H1 (cell line): ENCODE results near the gene NEURL2. TPM values are rescaled to one million over a fixed set of nuclear protein-coding genes. Genes with fewer than 3 reads are reported as not detected.

Source experiments
- CTCF ChIA-PET: fragments of 300-600 bp; sonication (Branson Sonifier 250); formaldehyde crosslinking; loops from one replicate; lab custom pipeline; 2021; ENCODE audit not compliant: partially characterized antibody; lab: Charles Lee
- POLR2A ChIA-PET: fragments of 300-600 bp; sonication (Branson Sonifier 250); formaldehyde crosslinking; loops from one replicate; lab custom pipeline; 2021; ENCODE audit warnings: inconsistent platforms; ENCODE audit not compliant: partially characterized antibody; lab: Charles Lee
- DNase-seq, 2 experiments: peaks; one replicate each; pipeline versions ENCODE4 v3.0.0 to v3.0.0-alpha.2; 2010 to 2022; ENCODE audit warnings: low spot score in 2 of 2, low read depth in 1 of 2, mixed read lengths in 1 of 2
- FAIRE-seq: peaks from 2 replicates; lab custom pipeline; 2011; peaks lifted over from hg19 to GRCh38; lab: Jason Lieb, UNC
- H2AFZ ChIP-seq: 2 replicates; pipeline ENCODE4 v1.8.1; 2012; ENCODE audit warnings: low read length, inconsistent platforms
- H2AK5ac ChIP-seq: 2 replicates; pipeline ENCODE4 v1.6.1; 2013; ENCODE audit warnings: low read depth, low read length
- H2BK120ac ChIP-seq: replicated peaks from 2 replicates; pipeline ENCODE3; 2013; ENCODE audit warnings: low read depth, low read length, inconsistent platforms
- H2BK12ac ChIP-seq: 2 replicates; pipeline ENCODE4 v1.6.1; 2013; ENCODE audit warnings: low read depth, low read length
- H2BK15ac ChIP-seq: 2 replicates; pipeline ENCODE4 v1.6.1; 2013; ENCODE audit warnings: low read length
- H2BK20ac ChIP-seq: 2 replicates; pipeline ENCODE4 v1.6.1; 2013; ENCODE audit warnings: low read length
- H2BK5ac ChIP-seq: 2 replicates; pipeline ENCODE4 v1.6.1; 2013; ENCODE audit warnings: low read depth, low read length
- H3K14ac ChIP-seq: 2 replicates; pipeline ENCODE4 v1.6.1; 2013; ENCODE audit warnings: inconsistent platforms; ENCODE audit not compliant: insufficient read length
- H3K18ac ChIP-seq: 2 replicates; pipeline ENCODE4 v1.6.1; 2013; ENCODE audit warnings: low read length; ENCODE audit errors: extremely low read depth
- H3K23ac ChIP-seq: 2 replicates; pipeline ENCODE4 v1.6.1; 2013; ENCODE audit warnings: inconsistent platforms; ENCODE audit not compliant: insufficient read length
- H3K23me2 ChIP-seq: 2 replicates; pipeline ENCODE4 v1.6.1; 2013; ENCODE audit warnings: low read depth, low read length
- H3K27ac ChIP-seq: 2 replicates; pipeline ENCODE4 v1.6.1; 2011; ENCODE audit warnings: low read depth, low read length, inconsistent platforms
- H3K27me3 ChIP-seq, 4 experiments: replicated peaks in 1 of 4; 1 replicate in 1 of 4; 2 replicates in 3 of 4; pipeline versions ENCODE4 v1.6.1 to v1.8.1; 2011 to 2013; ENCODE audit warnings: low read length in 3 of 4, mild to moderate bottlenecking in 3 of 4, inconsistent platforms in 2 of 4, mixed read lengths in 2 of 4, moderate library complexity in 1 of 4; ENCODE audit not compliant: control insufficient read depth in 3 of 4, insufficient read depth in 3 of 4; ENCODE audit errors: extremely low read depth in 1 of 4
- H3K36me3 ChIP-seq, 4 experiments: 2 replicates each; pipeline versions ENCODE4 v1.6.1 to v1.8.1; 2011 to 2013; ENCODE audit warnings: mild to moderate bottlenecking in 4 of 4, low read length in 3 of 4, moderate library complexity in 2 of 4, control low read depth in 1 of 4, inconsistent platforms in 1 of 4; ENCODE audit not compliant: insufficient read depth in 4 of 4, control insufficient read depth in 2 of 4
- H3K4ac ChIP-seq: replicated peaks from 2 replicates; pipeline ENCODE3; 2013; ENCODE audit warnings: low read length, low read depth, mixed read lengths, inconsistent platforms; ENCODE audit not compliant: insufficient read length
- H3K4me1 ChIP-seq, 4 experiments: replicated peaks in 1 of 4; 1 replicate in 1 of 4; 2 replicates in 3 of 4; pipeline versions ENCODE4 v1.6.1 to v1.8.1; 2011 to 2013; ENCODE audit warnings: low read length in 3 of 4, inconsistent platforms in 2 of 4, mixed read lengths in 1 of 4; ENCODE audit not compliant: insufficient read depth in 4 of 4, control insufficient read depth in 3 of 4
- H3K4me2 ChIP-seq, 2 experiments: 2 replicates each; pipeline versions ENCODE4 v1.6.1 to v1.8.1; 2011 to 2013; ENCODE audit warnings: low read depth in 2 of 2, low read length in 2 of 2, control low read depth in 1 of 2, inconsistent platforms in 1 of 2, mild to moderate bottlenecking in 1 of 2; ENCODE audit not compliant: insufficient read depth in 1 of 2
- H3K4me3 ChIP-seq, 4 experiments: fragments of 200-600, 300-600 bp in 1 of 4; sonication (generic), shearing (Covaris generic), sonication (Bioruptor Twin) in 1 of 4; 2 replicates each; pipeline versions ENCODE4 v1.5.1 to v1.8.1; 2011 to 2016; ENCODE audit warnings: low read length in 4 of 4, low read depth in 3 of 4, control low read depth in 2 of 4, inconsistent platforms in 2 of 4, mild to moderate bottlenecking in 2 of 4, mixed read lengths in 1 of 4, moderate library complexity in 1 of 4; ENCODE audit not compliant: insufficient read depth in 2 of 4; ENCODE audit errors: extremely low read depth in 1 of 4
- H3K56ac ChIP-seq: replicated peaks from 2 replicates; pipeline ENCODE3; 2013; ENCODE audit warnings: low read depth, mild to moderate bottlenecking, mixed read lengths, low read length, inconsistent platforms; ENCODE audit not compliant: insufficient read length
- H3K79me1 ChIP-seq: 2 replicates; pipeline ENCODE4 v1.6.1; 2013; ENCODE audit warnings: low read depth, low read length, control low read depth
- H3K79me2 ChIP-seq, 2 experiments: 2 replicates each; pipeline versions ENCODE4 v1.6.1 to v1.8.1; 2012 to 2013; ENCODE audit warnings: low read length in 2 of 2, mild to moderate bottlenecking in 2 of 2, inconsistent platforms in 1 of 2; ENCODE audit not compliant: insufficient read depth in 2 of 2, control insufficient read depth in 1 of 2
- H3K9ac ChIP-seq, 4 experiments: replicated peaks in 1 of 4; 1 replicate in 1 of 4; 2 replicates in 3 of 4; pipeline versions ENCODE4 v1.6.1 to v1.8.1; 2011 to 2013; ENCODE audit warnings: low read depth in 3 of 4, low read length in 3 of 4, control low read depth in 2 of 4, mild to moderate bottlenecking in 2 of 4, moderate library complexity in 2 of 4, inconsistent platforms in 1 of 4; ENCODE audit errors: extremely low read depth in 1 of 4
- H3K9me3 ChIP-seq, 2 experiments: 2 replicates each; pipeline versions ENCODE4 v1.6.1 to v1.8.1; 2012 to 2013; ENCODE audit warnings: mild to moderate bottlenecking in 2 of 2, moderate library complexity in 2 of 2, control low read depth in 1 of 2, inconsistent platforms in 1 of 2, low read depth in 1 of 2, low read length in 1 of 2, mixed read lengths in 1 of 2; ENCODE audit not compliant: insufficient read depth in 2 of 2
- H4K20me1 ChIP-seq, 2 experiments: replicated peaks in 1 of 2; 2 replicates each; pipeline versions ENCODE3 to v1.8.1; 2011 to 2013; ENCODE audit warnings: inconsistent platforms in 2 of 2, low read length in 2 of 2, mild to moderate bottlenecking in 1 of 2; ENCODE audit not compliant: insufficient read depth in 2 of 2, control insufficient read depth in 1 of 2
- H4K5ac ChIP-seq: 2 replicates; pipeline ENCODE4 v1.6.1; 2013; ENCODE audit warnings: low read length, low read depth, mixed read lengths, inconsistent platforms; ENCODE audit not compliant: insufficient read length
- H4K8ac ChIP-seq: 2 replicates; pipeline ENCODE4 v1.8.0; 2013; ENCODE audit warnings: mild to moderate bottlenecking, moderate library complexity, low read length, inconsistent platforms; ENCODE audit not compliant: insufficient read depth; ENCODE audit errors: extremely low read depth
- H4K91ac ChIP-seq: replicated peaks from 2 replicates; pipeline ENCODE3; 2013; ENCODE audit warnings: low read length, mixed read lengths, inconsistent platforms; ENCODE audit not compliant: insufficient read length
- ATF2 ChIP-seq: IDR thresholded peaks from 2 replicates; pipeline ENCODE4 v1.6.1; 2012; ENCODE audit warnings: low read length, inconsistent platforms
- CBX8 ChIP-seq: fragments of 300-800, 300-1000 bp; sonication (generic); IDR thresholded peaks from 2 replicates; pipeline ENCODE4 v1.7.1; 2016; ENCODE audit warnings: low read depth, low read length, borderline replicate concordance
- MAFK ChIP-seq: IDR thresholded peaks from 2 replicates; pipeline ENCODE4 v1.6.1; 2012; ENCODE audit warnings: low read depth, mild to moderate bottlenecking, improper control_type of control experiment, low read length
- PHF8 ChIP-seq: fragments of 200-600 bp; sonication (generic); conservative IDR thresholded peaks from 2 replicates; pipeline ENCODE4 v1.7.1; 2012; ENCODE audit warnings: low read depth, mild to moderate bottlenecking, inconsistent platforms, low read length, moderate library complexity
- SRF ChIP-seq: IDR thresholded peaks from 2 replicates; pipeline ENCODE4 v1.6.1; 2011; ENCODE audit warnings: mild to moderate bottlenecking, low read depth, low read length, moderate library complexity
- YY1 ChIP-seq: IDR thresholded peaks from 2 replicates; pipeline ENCODE4 v1.6.1; 2011; ENCODE audit warnings: low read depth, mild to moderate bottlenecking, low read length
- ZNF274 ChIP-seq: IDR thresholded peaks from 2 replicates; pipeline ENCODE4 v1.7.0; 2012; ENCODE audit warnings: low read length, borderline replicate concordance; ENCODE audit errors: extremely low read depth
- WGBS, 2 experiments: shearing (Covaris generic) in 1 of 2; methylation state at CpG; one replicate each; pipeline versions ENCODE4 v1.1.6 to v1.1.7; 2013 to 2015; ENCODE audit warnings: low lambda C conversion rate in 2 of 2, mixed read lengths in 2 of 2, inconsistent platforms in 1 of 2, low coverage in 1 of 2, missing lambda C conversion rate in 1 of 2; ENCODE audit not compliant: insufficient replicate concordance in 2 of 2, insufficient coverage in 1 of 2, insufficient read length in 1 of 2; ENCODE audit errors: extremely low coverage in 1 of 2, missing lambda C conversion rate in 1 of 2; 5-methylcytosine and 5-hydroxymethylcytosine counted together
- polyA plus RNA-seq, 7 experiments: library from polyadenylated mRNA; depleted of rRNA in 3 of 7; stranded (reverse) in 5 of 7; unstranded in 2 of 7; fragments of >200 nt in 5 of 7; fragments of 200-250 nt in 2 of 7; gene quantifications; 1 replicate in 5 of 7; 2 replicates in 1 of 7; 4 replicates in 1 of 7; pipeline versions ENCODE4 v1.2.1 to v1.2.3, GENCODE V29; 2011 to 2013; ENCODE audit warnings: missing spikeins in 2 of 7, mixed read lengths in 2 of 7
- total RNA-seq: library from RNA; stranded (reverse); fragmentation: NEBNext Ultra II Directional; extraction: Animal tissue kit (Norgen Biotek cat#: 25700); gene quantifications from 2 replicates; pipeline ENCODE4 v1.2.1, GENCODE V29; 2021

The NEURL2 gene
- total and polyA plus RNA-seq, 2 of the 8 experiments (the other 6 are each of a cell fraction or from before 2014, with no cell fraction given), result 6.9 TPM

DNA sequence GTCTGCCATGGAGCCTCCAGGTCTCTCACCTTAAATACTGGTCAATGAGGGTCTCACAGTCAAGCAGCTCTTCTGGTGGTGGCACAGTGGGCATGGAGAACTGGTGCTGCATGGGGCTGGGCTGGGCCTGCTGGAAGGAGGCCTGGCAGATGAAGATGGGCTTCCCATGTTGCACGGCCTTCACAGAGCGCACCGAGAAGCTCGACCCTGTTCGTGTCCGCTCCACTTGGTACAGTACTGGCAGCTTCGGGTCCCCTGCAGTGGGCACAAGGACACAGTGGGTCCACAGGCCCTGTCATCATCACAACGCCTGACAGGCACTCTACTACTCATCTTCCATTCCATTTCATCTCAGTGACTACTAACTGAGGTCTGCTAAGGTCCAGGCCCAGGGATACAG is 42.6 kb downstream of the NEURL2 start:
- H3K23ac ChIP-seq, result no peak overlapping the region
- peaks cover 8 to 46% (median 10%) of the 10 kb centered on the region in 4 experiments for H3K36me3 ChIP-seq
- 0 out of 2 replicates have a peak overlapping the region, but pooled peaks have one; percentile 19 for H2BK5ac ChIP-seq
- H2AK5ac ChIP-seq, result peak overlapping the region; percentile 72; the same call in 1 of the 2 replicates
- H3K9me3 ChIP-seq, result no peaks in the 10 kb centered on the region
- no peak overlapping the region for H3K4me3 ChIP-seq
- DNase-seq (no peak), FAIRE-seq (no peak)
- peaks cover 0 to 7% of the 10 kb centered on the region in 2 experiments; a peak in 1 of 4 replicates for H3K79me2 ChIP-seq
- H4K5ac ChIP-seq, result no peak overlapping the region
- 92% methylated on average over 8 of the region's 8 CpGs; no CpG with 5 or more reads in 1 of the 2 experiments for WGBS, 2 experiments
- H3K27ac ChIP-seq, result no peak overlapping the region
- peaks cover 2 to 6% (median 4%) of the 10 kb centered on the region in 4 experiments; a peak in 5 of 7 replicates for H3K4me1 ChIP-seq
- no peak overlapping the region for H3K56ac ChIP-seq
- POLR2A ChIA-PET, result interaction anchor here (0.5 to 4.5 kb wide), 5 partner anchors 9 to 32 kb away, joined by 3 to 36 read pairs (median 11); partner anchors contain the start of genes SNX21 and ZSWIM1
- CTCF ChIA-PET, result interaction anchor here (1.0 to 1.4 kb wide), 3 partner anchors 9 to 49 kb away, joined by 3 to 4 read pairs (median 3); no protein-coding TSS in a partner anchor
- no peaks in the 10 kb centered on the region for H3K79me1 ChIP-seq
- H2BK20ac ChIP-seq, result no peak overlapping the region
- H3K9ac ChIP-seq, result no peak overlapping the region
- no peak overlapping the region for H3K18ac ChIP-seq
- H2AFZ ChIP-seq, result no peak overlapping the region
- H2BK120ac ChIP-seq, result no peak overlapping the region
- 0 out of 2 replicates have a peak overlapping the region, but pooled peaks have one; percentile 18 for H2BK15ac ChIP-seq
- H3K14ac ChIP-seq, result no peak overlapping the region
- no peak overlapping the region for H2BK12ac ChIP-seq
- no peak overlapping the region for H4K8ac ChIP-seq
- H4K91ac ChIP-seq, result no peak overlapping the region
- H3K4me2 ChIP-seq, result no peak overlapping the region
- H3K27me3 ChIP-seq, result no peaks in the 10 kb centered on the region
- no peak for TF ChIP-seq SRF
- TF ChIP-seq CBX8, result no peak
- TF ChIP-seq MAFK, result no peak
- no peak for TF ChIP-seq ZNF274
- TF ChIP-seq PHF8, result no peak
- TF ChIP-seq ATF2, result no peak
- no peak for TF ChIP-seq YY1
- H3K4ac ChIP-seq, result no peak overlapping the region
- H3K23me2 ChIP-seq, result no peaks in the 10 kb centered on the region
- no peaks in the 10 kb centered on the region for H4K20me1 ChIP-seq
